Stimulated activated effector memory CD8-positive, alpha-beta T cell treated with anti-CD3 and anti-CD28 coated beads, Interleukin-12 subunit alpha, Interleukin-12 subunit beta, amount 100 ng/mL, for 72 hours (primary cell): ENCODE data around the gene TOB2.
"Not testable (repeated sequence)": the region's sequence is repeated elsewhere in the genome, so short reads cannot be mapped to it uniquely, and the experiment has no call there.

Experiments used
- ATAC-seq: fragments of 150-1000 bp; cut with Tn5 transposase; 2 replicates; pipeline ENCODE4 v1.10.0; 2021
- DNase-seq, 2 donors: peaks; one replicate each; pipeline ENCODE4 v3.0.0; 2021 to 2022; ENCODE audit warnings: low spot score in 2 of 2
- H3K27ac Mint-ChIP-seq: one replicate; pipeline ENCODE4 v1.8.0; 2022; ENCODE audit warnings: mild to moderate bottlenecking, mixed read lengths
- H3K36me3 Mint-ChIP-seq: one replicate; pipeline ENCODE4 v1.8.0; 2022; ENCODE audit warnings: mild to moderate bottlenecking, mixed read lengths
- H3K4me1 Mint-ChIP-seq: one replicate; pipeline ENCODE4 v1.8.0; 2022; ENCODE audit warnings: mixed read lengths
- H3K4me3 Mint-ChIP-seq: one replicate; pipeline ENCODE4 v1.8.0; 2022; ENCODE audit warnings: mild to moderate bottlenecking, mixed read lengths
- H3K9me3 Mint-ChIP-seq: one replicate; pipeline ENCODE4 v1.8.0; 2022; ENCODE audit warnings: mixed read lengths

Gene TOB2

DNA sequence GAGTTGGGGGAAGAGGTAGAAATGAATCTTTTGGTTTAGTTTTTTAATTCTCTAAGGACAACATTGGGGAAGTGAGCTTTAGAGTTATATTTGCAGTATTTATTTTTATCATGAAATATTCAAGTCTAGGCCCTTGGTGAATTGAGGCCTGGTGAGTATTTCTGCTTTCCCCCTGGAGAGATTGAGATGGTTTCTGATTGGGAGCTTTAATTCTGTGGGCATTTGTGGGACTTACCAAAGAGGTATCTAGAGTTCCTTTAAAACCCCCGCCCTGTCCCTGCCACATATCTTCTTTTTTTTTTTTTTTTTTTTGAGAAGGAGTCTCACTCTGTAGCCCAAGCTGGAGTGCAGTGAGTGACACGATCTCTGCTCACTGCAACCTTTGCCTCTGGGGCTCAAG, 31.9 kb upstream of the TOB2 start:
- Mint-ChIP-seq H3K27ac (peak overlapping the region; percentile 60), H3K4me1 (peaks cover 53% of the 10 kb centered on the region)

DNA sequence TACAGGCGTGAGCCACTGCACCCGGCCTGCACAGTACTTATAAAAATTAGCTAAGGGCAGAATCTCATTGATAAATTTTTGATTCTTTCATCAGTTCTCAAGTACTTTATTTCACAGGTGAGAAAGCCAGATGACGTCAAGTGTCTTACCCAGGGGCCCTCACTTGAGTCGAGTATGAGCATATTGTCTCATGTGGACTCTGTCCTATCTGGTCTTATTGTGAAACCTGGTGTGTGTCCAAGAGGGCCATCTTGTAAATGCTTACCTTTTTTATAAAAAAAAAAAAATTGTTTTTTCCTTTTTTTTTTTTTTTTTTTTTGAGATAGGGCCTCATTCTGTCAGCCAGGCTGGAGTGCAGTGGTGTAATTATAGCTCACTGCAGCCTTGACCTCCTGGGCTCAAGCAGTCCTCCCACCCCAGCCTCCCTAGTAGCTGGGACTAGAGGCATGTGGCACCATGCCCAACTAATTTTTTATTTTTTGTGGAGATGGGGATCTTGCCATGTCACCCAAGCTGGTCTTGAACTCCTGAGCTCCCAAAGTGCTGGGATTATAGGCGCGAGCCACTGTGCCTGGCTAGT, 28.4 kb upstream of the TOB2 start:
- Mint-ChIP-seq H3K4me3 (no peak overlapping the region), H3K9me3 (no peaks in the 10 kb centered on the region), H3K36me3 (peaks cover 13% of the 10 kb centered on the region), H3K27ac (peak overlapping the region; percentile 23), H3K4me1 (peaks cover 43% of the 10 kb centered on the region)
- ATAC-seq (no peak), DNase-seq (no peak)

More for the DNA sequence above, 31.9 kb upstream of the TOB2 start:
- DNase-seq = no peak
- Mint-ChIP-seq H3K36me3 (peaks cover 11% of the 10 kb centered on the region), H3K9me3 (no peaks in the 10 kb centered on the region), H3K4me3 (no peak overlapping the region)
- no peak for ATAC-seq

DNA sequence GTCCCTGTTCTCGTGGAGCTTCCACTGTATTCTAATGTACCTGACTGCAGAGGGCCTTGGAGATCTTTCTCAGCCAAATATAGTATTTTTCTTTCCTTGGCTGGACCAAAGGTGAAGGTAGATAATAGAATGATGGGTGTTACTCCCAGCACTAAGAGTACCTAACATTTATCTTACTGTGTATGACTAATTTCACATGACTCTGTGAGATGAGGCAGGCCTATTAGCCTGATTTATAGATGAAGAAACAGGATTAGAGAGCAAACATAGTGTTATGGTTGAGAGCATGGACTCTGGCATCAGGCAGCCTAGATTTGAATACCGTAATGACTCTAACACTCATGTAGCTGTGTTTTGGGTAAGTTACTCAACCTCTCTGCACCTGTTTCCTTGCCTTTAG, 25.0 kb upstream of the TOB2 start:
- Mint-ChIP-seq H3K9me3 (no peaks in the 10 kb centered on the region), H3K36me3 (peaks cover 38% of the 10 kb centered on the region), H3K27ac (no peak overlapping the region), H3K4me3 (no peak overlapping the region), H3K4me1 (peaks cover 40% of the 10 kb centered on the region)
- ATAC-seq (no peak), DNase-seq (no peak)

DNA sequence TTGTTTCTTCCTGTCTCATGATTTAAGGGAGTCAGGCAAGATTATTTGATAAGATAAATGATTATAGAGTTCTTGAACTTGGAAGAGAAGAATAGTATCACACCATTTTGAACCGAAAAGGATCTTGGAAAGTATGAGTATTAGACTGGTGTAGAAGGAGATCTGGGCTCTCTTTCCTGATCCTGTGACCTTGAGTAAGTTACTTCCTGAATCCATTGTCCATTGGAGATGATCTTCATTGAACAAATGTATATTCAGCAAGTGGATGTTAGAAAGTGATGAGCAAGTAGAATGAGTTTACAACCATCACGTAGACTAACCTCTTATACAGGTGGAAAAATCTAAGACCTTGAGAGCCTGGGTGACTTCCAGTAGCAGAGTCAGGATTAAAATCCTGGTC, 24.3 kb upstream of the TOB2 start:
- H3K9me3 Mint-ChIP-seq = no peaks in the 10 kb centered on the region

DNA sequence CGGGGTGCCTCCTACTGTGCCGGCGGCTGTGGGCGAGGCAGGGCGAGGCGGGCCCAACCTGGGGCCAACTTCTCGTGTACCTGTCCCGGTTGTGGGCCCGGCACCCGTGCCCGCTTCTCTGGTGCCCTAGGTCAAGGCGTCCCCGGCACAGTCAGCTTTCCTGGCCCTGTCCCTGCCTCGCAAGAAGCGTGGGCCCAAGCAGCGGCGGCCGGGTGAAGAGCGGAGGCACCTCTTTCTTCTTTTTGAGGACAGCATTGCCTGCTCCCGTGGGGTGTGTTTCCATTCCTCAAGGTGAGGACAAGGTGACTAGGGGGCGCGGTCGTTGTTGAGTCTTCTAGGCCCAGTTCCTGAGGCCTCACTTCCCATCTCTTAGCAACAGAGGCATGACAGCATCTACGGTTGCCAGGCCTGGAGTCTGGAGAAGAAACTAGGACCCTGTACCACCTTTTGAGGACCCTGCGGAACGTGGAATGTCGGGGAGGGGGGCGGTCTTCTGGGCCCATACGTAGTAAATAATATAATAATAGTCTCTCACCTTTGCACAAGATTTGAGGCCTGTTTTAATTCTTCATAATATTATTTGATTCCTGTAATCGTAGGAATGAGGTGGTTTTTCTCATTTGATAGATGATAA, 22.7 kb upstream of the TOB2 start:
- peaks cover 40% of the 10 kb centered on the region for H3K4me1 Mint-ChIP-seq
- peak overlapping the region; percentile 99 for H3K27ac Mint-ChIP-seq
- ATAC-seq = no peak
- peak overlapping the region; percentile 87 for H3K4me3 Mint-ChIP-seq
- DNase-seq = no peak
- peaks cover 55% of the 10 kb centered on the region for H3K36me3 Mint-ChIP-seq
- no peaks in the 10 kb centered on the region for H3K9me3 Mint-ChIP-seq

More for the DNA sequence above, 24.3 kb upstream of the TOB2 start:
- Mint-ChIP-seq H3K36me3 (peaks cover 41% of the 10 kb centered on the region), H3K27ac (no peak overlapping the region), H3K4me1 (peaks cover 40% of the 10 kb centered on the region), H3K4me3 (peak overlapping the region; percentile 18)
- ATAC-seq = no peak
- no peak for DNase-seq

DNA sequence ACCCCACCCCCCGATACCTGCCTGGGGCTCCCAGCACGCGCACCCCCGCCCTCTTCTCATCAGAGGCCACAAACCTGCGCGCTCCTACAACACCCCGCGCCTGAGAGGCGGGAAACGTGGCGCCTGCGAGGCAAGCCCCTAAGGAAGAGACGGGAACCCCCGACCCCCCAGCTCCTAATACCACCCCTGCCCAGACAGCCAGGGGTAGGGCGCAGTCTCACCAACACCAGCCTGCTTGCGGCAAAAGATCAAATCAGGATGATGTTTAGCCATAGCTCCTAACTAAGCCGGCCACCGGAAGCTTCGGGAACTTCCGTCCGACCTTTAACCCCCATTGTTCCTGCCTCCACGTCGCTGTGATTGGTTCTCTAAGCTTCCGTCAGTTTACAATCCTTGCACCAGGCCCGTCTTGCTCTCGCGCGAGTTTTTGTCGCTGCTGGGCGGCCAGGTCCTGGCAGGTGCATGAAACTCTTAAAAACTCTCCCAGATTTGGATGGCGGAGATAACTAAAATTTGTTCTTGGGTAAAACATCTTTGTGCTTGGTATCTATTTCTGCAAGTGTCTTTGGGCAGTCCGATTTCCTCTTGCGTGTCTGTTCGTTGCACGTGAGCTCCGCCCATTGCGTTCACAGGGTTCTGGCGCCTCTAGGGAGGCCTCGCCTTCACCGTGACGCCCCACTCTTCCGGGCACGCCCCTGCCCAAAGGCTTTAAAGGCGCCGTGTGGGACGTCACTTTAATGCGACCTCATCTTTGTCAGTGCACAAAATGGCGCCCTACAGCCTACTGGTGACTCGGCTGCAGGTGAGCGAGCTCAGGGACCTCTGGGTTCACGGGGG, 22.0 kb upstream of the TOB2 start, which contains the start of the genes ACO2 and PHF5A:
Gene ACO2, plus strand, starts transcription at position 737 of the 837 bp plus-strand sequence. Its CDS starts 30 bp downstream, at position 767.
Gene PHF5A, minus strand, starts transcription at position 312 of the 837 bp plus-strand sequence. Its CDS starts 39 bp downstream, at position 273.
- Mint-ChIP-seq H3K27ac (peak within 1 kb of the TSS; percentile 99), H3K4me1 (peaks cover 33% of the 10 kb centered on the region), H3K9me3 (no peaks in the 10 kb centered on the region), H3K4me3 (peak within 1 kb of the TSS; percentile 87), H3K36me3 (peaks cover 62% of the 10 kb centered on the region)
- ATAC-seq (peak; percentile 96), DNase-seq (peak; percentile 97 to 99)

DNA sequence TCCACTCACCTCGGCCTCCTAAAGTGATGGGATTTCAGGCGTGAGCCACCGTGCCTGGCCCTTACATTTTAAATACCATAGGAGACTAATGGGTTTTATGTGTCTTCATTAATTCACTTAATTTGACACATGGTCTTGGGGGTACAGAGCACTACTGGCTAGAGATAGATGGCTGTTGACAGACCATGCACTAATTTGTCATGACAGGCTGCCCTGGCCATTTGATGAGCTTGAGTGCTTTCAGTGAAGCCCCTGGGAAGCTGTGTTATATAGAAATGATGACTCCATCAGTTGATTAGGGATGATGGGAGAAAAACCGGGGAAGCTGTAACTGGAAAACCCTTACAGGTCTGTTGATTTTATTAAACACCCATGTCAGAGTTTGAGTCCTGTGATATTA, 15.3 kb upstream of the TOB2 start:
- ATAC-seq = no peak
- peaks cover 100% of the 10 kb centered on the region for H3K36me3 Mint-ChIP-seq
- H3K4me1 Mint-ChIP-seq = peaks cover 8% of the 10 kb centered on the region
- H3K9me3 Mint-ChIP-seq = no peaks in the 10 kb centered on the region
- DNase-seq = no peak
- H3K27ac Mint-ChIP-seq = no peak overlapping the region
- no peak overlapping the region for H3K4me3 Mint-ChIP-seq

DNA sequence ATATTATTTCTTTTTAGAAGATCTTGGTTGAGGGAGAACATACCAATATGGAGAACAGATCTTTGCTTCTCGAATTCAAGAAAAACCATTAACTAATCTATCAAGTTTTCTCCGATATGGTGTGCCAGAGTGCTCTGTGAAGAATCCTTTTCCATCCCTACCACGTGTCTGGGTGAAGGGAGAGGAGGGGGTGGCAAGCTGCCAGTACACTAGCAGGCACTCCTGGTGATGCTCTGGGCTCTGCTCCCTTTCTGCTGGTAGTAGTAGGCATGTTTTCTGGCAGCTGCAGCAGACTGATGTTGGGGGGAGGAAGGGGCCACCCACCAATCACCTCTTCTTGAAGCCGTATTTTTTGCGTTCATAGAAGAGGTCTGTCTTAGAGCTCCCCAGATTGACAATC, 13.5 kb upstream of the TOB2 start:
- not testable (repeated sequence) for H3K4me1 Mint-ChIP-seq, H3K4me3 Mint-ChIP-seq, H3K9me3 Mint-ChIP-seq, DNase-seq, H3K27ac Mint-ChIP-seq, ATAC-seq
- peaks cover 89% of the 10 kb centered on the region for H3K36me3 Mint-ChIP-seq

DNA sequence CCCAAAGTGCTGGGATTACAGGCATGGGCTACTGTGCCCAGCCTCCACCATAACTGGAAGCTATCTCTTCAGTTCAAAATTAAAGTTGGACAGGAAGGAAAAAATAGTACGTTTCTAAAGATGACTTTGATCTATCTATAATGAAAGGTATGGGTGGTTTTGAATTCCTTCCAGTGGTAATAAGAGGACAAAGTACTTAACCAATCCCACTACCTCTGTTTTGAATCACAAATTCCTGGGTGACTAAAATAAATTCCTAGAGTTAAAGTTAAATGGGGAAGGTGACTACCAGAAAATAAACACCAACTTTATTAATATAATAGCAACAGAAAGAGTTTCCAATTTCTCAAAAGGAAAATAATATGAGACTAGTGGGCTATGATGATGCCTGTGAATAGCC, 12.8 kb upstream of the TOB2 start:
- H3K4me3 Mint-ChIP-seq = no peak overlapping the region
- H3K36me3 Mint-ChIP-seq = peaks cover 83% of the 10 kb centered on the region
- ATAC-seq (no peak), DNase-seq (no peak)
- peaks cover 6% of the 10 kb centered on the region for H3K4me1 Mint-ChIP-seq
- H3K27ac Mint-ChIP-seq = no peak overlapping the region
- no peaks in the 10 kb centered on the region for H3K9me3 Mint-ChIP-seq

DNA sequence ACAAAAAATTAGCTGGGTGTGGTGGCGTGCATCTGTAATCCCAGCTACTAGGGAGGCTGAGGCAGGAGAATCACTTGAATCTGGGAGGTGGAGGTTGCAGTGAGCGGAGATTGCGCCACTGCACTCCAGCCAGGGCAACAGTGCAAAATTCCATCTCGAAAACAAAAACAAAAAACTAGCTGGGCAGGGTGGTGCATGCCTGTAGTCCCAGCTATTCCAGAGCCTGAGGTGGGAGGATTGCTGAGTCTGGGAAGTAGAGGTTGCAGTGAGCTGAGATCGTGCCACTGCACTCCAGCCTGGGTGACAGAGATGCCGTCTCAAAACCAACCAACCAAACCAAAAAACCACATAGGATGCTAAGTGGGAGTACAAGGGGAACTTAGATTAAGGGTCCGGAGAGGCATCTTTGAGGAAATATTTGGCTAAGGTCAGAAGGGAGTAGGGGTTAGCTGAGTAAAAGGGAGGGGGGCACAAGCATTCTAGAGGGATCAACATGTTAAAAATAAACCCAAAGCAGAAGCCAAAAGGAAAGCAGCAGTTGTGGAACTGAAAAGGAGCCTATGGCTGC, 11.6 kb upstream of the TOB2 start:
- ATAC-seq = no peak
- H3K27ac Mint-ChIP-seq = peak overlapping the region; percentile 80
- H3K4me3 Mint-ChIP-seq = no peak overlapping the region
- H3K4me1 Mint-ChIP-seq = peaks cover 8% of the 10 kb centered on the region
- no peak for DNase-seq
- no peaks in the 10 kb centered on the region for H3K9me3 Mint-ChIP-seq
- H3K36me3 Mint-ChIP-seq = peaks cover 77% of the 10 kb centered on the region

DNA sequence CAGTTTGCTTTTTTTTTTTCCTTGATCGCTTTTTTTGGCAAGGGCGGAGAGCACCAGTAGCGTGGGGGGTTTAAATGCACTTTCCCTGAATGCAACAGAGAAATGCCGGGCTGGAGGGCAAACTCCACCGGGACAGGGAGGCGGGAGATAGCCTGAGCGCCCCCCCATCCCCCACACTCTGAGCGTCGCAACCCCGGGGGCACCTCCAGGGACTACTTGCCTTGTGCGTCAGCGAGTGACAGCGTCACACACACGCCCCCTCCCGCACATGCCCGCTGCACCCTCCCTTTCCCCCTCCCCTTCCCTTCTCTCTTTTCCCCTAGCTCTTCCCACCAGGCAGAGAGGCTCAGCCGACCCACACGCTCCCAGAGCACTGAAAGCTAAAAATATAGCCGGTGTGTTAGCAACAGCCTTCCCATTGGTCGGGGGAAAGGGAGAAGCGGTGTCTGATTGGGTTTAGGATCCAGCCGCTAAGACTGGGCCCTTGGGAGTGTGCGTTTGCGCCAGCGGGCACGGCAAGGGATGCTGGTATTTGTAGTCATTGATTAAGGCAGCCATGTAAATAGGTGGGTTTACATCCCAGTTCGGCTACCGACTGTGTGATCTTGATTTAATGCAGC, 1.7 kb upstream of the TOB2 start:
- Mint-ChIP-seq H3K27ac (peak overlapping the region; percentile 99), H3K4me1 (peaks cover 20% of the 10 kb centered on the region), H3K36me3 (peaks cover 54% of the 10 kb centered on the region), H3K4me3 (peak overlapping the region; percentile 99), H3K9me3 (no peaks in the 10 kb centered on the region)
- ATAC-seq = peak; percentile 79
- DNase-seq = peak; percentile 72 to 92

DNA sequence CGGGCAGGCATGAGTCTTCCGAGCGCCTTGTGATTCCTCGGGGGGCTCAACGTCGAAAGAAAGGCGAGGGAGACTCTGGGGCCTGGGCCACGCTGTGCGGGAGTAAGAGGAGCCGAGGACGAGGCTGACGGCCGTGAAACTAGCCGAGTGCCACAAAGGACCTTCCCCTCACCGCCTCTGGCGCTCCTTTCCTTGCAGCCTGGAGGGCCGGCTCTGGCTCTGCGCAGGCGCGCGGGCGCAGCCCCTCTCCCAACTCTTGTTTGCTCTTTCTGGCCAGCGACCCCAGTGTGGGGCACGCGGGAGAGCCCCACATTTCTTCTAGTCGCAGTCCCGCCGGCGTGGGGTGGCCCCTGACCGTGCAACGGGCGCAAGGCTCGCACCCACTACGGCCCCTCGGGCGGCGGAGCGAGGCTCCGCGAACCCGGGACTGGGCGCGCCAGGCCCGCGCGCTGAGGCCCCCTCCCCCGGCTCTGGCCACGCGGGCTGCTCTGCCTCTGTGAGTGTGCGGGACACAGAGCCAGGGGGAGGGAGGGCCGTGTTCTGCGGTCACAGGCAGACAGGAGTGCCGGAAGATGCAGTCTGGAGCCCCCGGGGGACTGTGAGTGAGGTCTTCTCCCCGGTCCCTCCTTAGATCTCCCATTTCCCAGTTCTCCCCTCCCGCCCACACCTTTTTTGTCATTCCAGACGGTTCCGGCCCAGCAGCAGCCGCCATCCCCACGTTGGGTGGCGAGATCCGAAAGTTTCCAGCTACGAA, 1.0 kb upstream of the TOB2 start:
- peaks cover 17% of the 10 kb centered on the region for H3K4me1 Mint-ChIP-seq
- peak overlapping the region; percentile 99 for H3K4me3 Mint-ChIP-seq
- ATAC-seq = peak; percentile 16
- DNase-seq = peak; percentile 43 to 85
- H3K9me3 Mint-ChIP-seq = no peaks in the 10 kb centered on the region
- H3K36me3 Mint-ChIP-seq = peaks cover 57% of the 10 kb centered on the region
- peak overlapping the region; percentile 99 for H3K27ac Mint-ChIP-seq

DNA sequence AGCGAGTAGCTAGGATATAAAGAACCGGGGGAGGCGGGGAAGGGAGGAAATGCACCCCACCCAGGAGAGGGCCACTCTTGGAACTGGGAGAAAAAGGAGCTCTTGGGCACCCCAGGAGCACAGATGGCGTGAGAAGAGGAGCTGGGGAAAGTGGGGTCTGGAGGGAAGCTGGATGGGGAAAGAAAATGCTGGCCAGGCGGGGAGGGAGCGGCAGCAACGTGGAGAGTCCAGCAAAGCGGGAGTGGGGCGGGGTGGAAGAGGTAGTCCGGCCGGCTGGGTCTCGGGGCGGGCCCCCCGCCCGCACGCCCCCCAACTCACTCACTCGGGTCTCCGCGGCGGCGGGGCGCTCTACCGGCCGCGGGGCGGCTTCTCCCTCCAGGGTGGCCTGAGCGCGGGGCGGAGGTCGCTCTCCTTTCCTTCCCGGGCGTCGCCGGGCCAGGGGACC, 522 bp downstream of the TOB2 start:
- ATAC-seq (no peak), DNase-seq (no peak)
- peaks cover 17% of the 10 kb centered on the region for H3K4me1 Mint-ChIP-seq
- H3K4me3 Mint-ChIP-seq = peak overlapping the region; percentile 99
- H3K36me3 Mint-ChIP-seq = peaks cover 72% of the 10 kb centered on the region
- H3K27ac Mint-ChIP-seq = peak overlapping the region; percentile 99
- H3K9me3 Mint-ChIP-seq = no peaks in the 10 kb centered on the region
